Measurements from ENCODE around the gene SNAP47.

The SNAP47 gene

DNA sequence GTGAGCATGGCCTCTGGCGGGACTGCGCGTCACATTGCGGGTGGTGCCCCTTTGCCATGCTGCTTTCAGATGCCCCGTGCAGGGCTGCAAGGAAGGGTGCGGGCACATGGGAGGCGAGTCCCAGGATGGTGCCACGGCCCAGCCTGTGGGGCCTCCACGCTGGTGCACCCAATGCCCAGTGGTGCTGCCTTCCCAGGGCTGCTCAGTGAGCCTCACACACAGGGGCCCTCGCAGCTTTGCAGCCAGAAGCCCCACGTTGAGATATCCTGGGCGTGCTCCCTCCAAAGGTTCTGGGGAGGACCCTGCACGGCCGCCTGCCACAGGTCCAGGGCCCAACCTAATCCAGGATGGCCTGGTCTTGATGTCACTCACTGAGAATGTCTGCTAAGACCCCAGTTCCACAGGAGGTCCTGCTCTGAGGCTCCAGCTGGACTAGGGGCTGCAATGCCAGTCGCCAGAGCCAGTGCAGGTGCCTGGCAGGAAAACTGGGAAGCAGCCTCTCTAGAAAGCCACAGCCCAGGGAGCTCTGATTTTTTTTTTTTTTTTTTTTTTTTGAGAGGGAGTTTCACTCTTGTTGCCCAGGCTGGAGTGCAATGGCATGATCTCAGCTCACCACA lies 46.2 kb downstream of the SNAP47 start:
- Histone ChIP-seq H3K23ac (ENCODE audit: low read length) (no peak overlapping the region), H3K27ac (ENCODE audit: low read depth, low read length) (no peak overlapping the region), H3K27me3 (ENCODE audit: insufficient read depth, low read length) (no peaks in the 10 kb centered on the region), H3K18ac (ENCODE audit: low read length) (no peak overlapping the region), H4K91ac (ENCODE audit: low read depth, low read length) (no peak overlapping the region), H3K36me3 (ENCODE audit: control insufficient read depth in 1 of 2, insufficient read depth in 2 of 2, low read length in 2 of 2) (peaks cover 16 to 20% of the 10 kb centered on the region in 2 experiments), H2BK5ac (ENCODE audit: low read depth, low read length, poor library complexity) (no peak overlapping the region), H3K4me1 (ENCODE audit: control insufficient read depth in 1 of 2, insufficient read depth in 2 of 2, low read length in 2 of 2) (peaks cover 0 to 8% of the 10 kb centered on the region in 2 experiments), H2AK5ac (ENCODE audit: low read length) (no peak overlapping the region), H2AFZ (ENCODE audit: insufficient read depth, low read length, poor library complexity) (no peak overlapping the region), H2BK120ac (ENCODE audit: insufficient read depth, low read length, poor library complexity) (no peak overlapping the region), H4K12ac (ENCODE audit: low read depth, low read length) (no peak overlapping the region), H3K79me1 (ENCODE audit: low read length) (peaks cover 3% of the 10 kb centered on the region), H3K4me2 (ENCODE audit: low read length) (no peak overlapping the region), H2BK12ac (ENCODE audit: low read length) (no peak overlapping the region), H3K14ac (ENCODE audit: low read length) (no peak overlapping the region), H4K8ac (ENCODE audit: low read depth, low read length) (no peak overlapping the region), H3K4ac (ENCODE audit: low read depth, low read length) (no peak overlapping the region), H3K9ac (ENCODE audit: low read length) (no peak overlapping the region), H3K9me3 (ENCODE audit: insufficient read depth, low read depth, low read length) (peaks cover 2% of the 10 kb centered on the region), H3K79me2 (ENCODE audit: control insufficient read depth, insufficient read depth, low read length, poor library complexity) (no peaks in the 10 kb centered on the region), H3K4me3 (ENCODE audit: low read depth, low read length) (no peak overlapping the region)
- no CpG with 5 or more reads among the region's 15 CpGs for WGBS (ENCODE audit: extremely low coverage, insufficient coverage, insufficient read length)
- DNase-seq = no peak

DNA sequence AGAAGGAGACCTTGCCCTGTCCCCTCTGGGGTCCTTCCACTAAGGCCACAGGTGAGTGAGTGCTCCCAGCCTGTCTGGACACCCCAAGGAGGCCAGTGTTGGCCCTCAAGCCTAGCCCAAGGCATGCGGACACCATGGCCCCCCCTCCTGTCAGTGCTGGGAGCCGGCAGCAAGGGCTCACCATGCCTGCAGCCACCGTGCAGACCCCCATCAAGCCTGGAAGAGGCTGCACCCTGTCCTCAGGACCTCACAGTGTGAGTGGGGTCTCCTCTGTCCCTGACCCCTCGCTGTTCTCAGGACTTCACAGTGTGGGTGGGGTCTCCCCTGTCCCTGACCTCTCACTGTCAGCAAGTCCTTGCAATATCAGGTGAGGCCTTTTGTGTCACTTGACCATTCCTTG lies 47.0 kb downstream of the SNAP47 start:
- H4K91ac ChIP-seq (ENCODE audit: low read depth, low read length) = no peak overlapping the region
- DNase-seq = no peak
- H3K23ac ChIP-seq (ENCODE audit: low read length) = no peak overlapping the region
- H3K4ac ChIP-seq (ENCODE audit: low read depth, low read length) = no peak overlapping the region
- H3K36me3 ChIP-seq (ENCODE audit: control insufficient read depth in 1 of 2, insufficient read depth in 2 of 2, low read length in 2 of 2) = peaks cover 16 to 18% of the 10 kb centered on the region in 2 experiments
- H3K27ac ChIP-seq (ENCODE audit: low read depth, low read length) = no peak overlapping the region
- no peak overlapping the region for H2BK120ac ChIP-seq (ENCODE audit: insufficient read depth, low read length, poor library complexity)
- H2BK12ac ChIP-seq (ENCODE audit: low read length) = no peak overlapping the region
- H3K9me3 ChIP-seq (ENCODE audit: insufficient read depth, low read depth, low read length) = peaks cover 2% of the 10 kb centered on the region
- no peak overlapping the region for H3K4me2 ChIP-seq (ENCODE audit: low read length)
- H3K79me1 ChIP-seq (ENCODE audit: low read length) = peaks cover 4% of the 10 kb centered on the region
- H3K9ac ChIP-seq (ENCODE audit: low read length) = no peak overlapping the region
- H3K4me3 ChIP-seq (ENCODE audit: low read depth, low read length) = no peak overlapping the region
- H4K8ac ChIP-seq (ENCODE audit: low read depth, low read length) = no peak overlapping the region
- H3K18ac ChIP-seq (ENCODE audit: low read length) = no peak overlapping the region
- H2AK5ac ChIP-seq (ENCODE audit: low read length) = no peak overlapping the region
- no peaks in the 10 kb centered on the region for H3K79me2 ChIP-seq (ENCODE audit: control insufficient read depth, insufficient read depth, low read length, poor library complexity)
- H3K4me1 ChIP-seq (ENCODE audit: control insufficient read depth in 1 of 2, insufficient read depth in 2 of 2, low read length in 2 of 2) = peaks cover 4 to 10% of the 10 kb centered on the region in 2 experiments
- no peaks in the 10 kb centered on the region for H3K27me3 ChIP-seq (ENCODE audit: insufficient read depth, low read length)
- H3K14ac ChIP-seq (ENCODE audit: low read length) = no peak overlapping the region
- WGBS (ENCODE audit: extremely low coverage, insufficient coverage, insufficient read length) = no CpG with 5 or more reads among the region's 4 CpGs
- H2BK5ac ChIP-seq (ENCODE audit: low read depth, low read length, poor library complexity) = no peak overlapping the region
- H2AFZ ChIP-seq (ENCODE audit: insufficient read depth, low read length, poor library complexity) = no peak overlapping the region
- H4K12ac ChIP-seq (ENCODE audit: low read depth, low read length) = no peak overlapping the region

DNA sequence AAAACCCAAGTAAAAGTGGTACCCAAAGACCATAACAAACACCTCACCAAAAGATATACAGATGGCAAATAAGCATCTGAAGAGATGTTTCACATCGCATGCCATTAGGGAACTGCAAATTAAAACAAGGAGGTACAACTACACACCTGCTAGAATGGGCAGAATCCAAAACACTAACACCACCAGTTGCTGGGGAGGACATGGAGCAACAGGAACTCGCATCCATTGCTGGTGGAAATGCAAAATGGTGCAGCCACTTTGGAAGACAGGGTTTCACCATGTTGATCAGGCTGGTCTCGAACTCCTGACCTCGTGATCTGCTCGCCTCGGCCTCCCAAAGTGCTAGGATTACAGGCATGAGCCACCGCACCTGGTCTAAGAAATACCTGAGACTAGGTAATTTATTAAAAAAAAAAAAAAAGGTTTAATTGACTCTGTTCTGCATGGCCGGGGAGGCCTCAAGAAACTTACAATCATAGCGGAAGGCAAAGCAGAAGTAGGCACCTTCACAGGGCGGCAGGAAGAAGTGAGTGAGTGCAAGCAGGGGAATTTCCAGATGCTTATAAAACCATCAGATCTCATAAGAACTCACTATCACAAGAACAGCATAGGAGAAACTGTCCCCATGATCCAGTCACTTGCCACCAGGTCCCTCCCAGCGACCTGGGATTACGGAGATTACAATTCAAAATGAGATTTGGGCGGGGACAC lies 50.0 kb downstream of the SNAP47 start:
- Histone ChIP-seq H2BK12ac (ENCODE audit: low read length) (no peak overlapping the region), H4K91ac (ENCODE audit: low read depth, low read length) (no peak overlapping the region), H3K9me3 (ENCODE audit: insufficient read depth, low read depth, low read length) (peaks cover 3% of the 10 kb centered on the region), H2AFZ (ENCODE audit: insufficient read depth, low read length, poor library complexity) (no peak overlapping the region), H3K79me2 (ENCODE audit: control insufficient read depth, insufficient read depth, low read length, poor library complexity) (no peaks in the 10 kb centered on the region), H3K9ac (ENCODE audit: low read length) (no peak overlapping the region), H3K18ac (ENCODE audit: low read length) (no peak overlapping the region), H2BK5ac (ENCODE audit: low read depth, low read length, poor library complexity) (no peak overlapping the region), H3K4me1 (ENCODE audit: control insufficient read depth in 1 of 2, insufficient read depth in 2 of 2, low read length in 2 of 2) (peaks cover 16 to 24% of the 10 kb centered on the region in 2 experiments), H3K36me3 (ENCODE audit: control insufficient read depth in 1 of 2, insufficient read depth in 2 of 2, low read length in 2 of 2) (peaks cover 14 to 16% of the 10 kb centered on the region in 2 experiments), H4K12ac (ENCODE audit: low read depth, low read length) (no peak overlapping the region), H2AK5ac (ENCODE audit: low read length) (no peak overlapping the region), H2BK120ac (ENCODE audit: insufficient read depth, low read length, poor library complexity) (no peak overlapping the region), H3K4ac (ENCODE audit: low read depth, low read length) (no peak overlapping the region), H3K23ac (ENCODE audit: low read length) (no peak overlapping the region), H3K79me1 (ENCODE audit: low read length) (peaks cover 9% of the 10 kb centered on the region), H3K4me2 (ENCODE audit: low read length) (no peak overlapping the region), H3K27me3 (ENCODE audit: insufficient read depth, low read length) (no peaks in the 10 kb centered on the region), H3K27ac (ENCODE audit: low read depth, low read length) (no peak overlapping the region), H4K8ac (ENCODE audit: low read depth, low read length) (no peak overlapping the region), H3K4me3 (ENCODE audit: low read depth, low read length) (no peak overlapping the region), H3K14ac (ENCODE audit: low read length) (no peak overlapping the region)
- no peak for DNase-seq
- WGBS (ENCODE audit: extremely low coverage, insufficient coverage, insufficient read length) = no CpG with 5 or more reads among the region's 13 CpGs

- H3K9ac ChIP-seq (ENCODE audit: low read length) = no peak overlapping the region
- H3K9me3 ChIP-seq (ENCODE audit: insufficient read depth, low read depth, low read length) = peaks cover 3% of the 10 kb centered on the region
- H3K4me1 ChIP-seq (ENCODE audit: control insufficient read depth in 1 of 2, insufficient read depth in 2 of 2, low read length in 2 of 2) = peaks cover 16 to 24% of the 10 kb centered on the region in 2 experiments
- no peak overlapping the region for H4K12ac ChIP-seq (ENCODE audit: low read depth, low read length)
- H2BK5ac ChIP-seq (ENCODE audit: low read depth, low read length, poor library complexity) = no peak overlapping the region
- no peak overlapping the region for H4K91ac ChIP-seq (ENCODE audit: low read depth, low read length)
- no peak for DNase-seq
- H3K18ac ChIP-seq (ENCODE audit: low read length) = no peak overlapping the region
- H2AFZ ChIP-seq (ENCODE audit: insufficient read depth, low read length, poor library complexity) = no peak overlapping the region
- H3K27me3 ChIP-seq (ENCODE audit: insufficient read depth, low read length) = no peaks in the 10 kb centered on the region
- H3K4me3 ChIP-seq (ENCODE audit: low read depth, low read length) = no peak overlapping the region
- H3K4me2 ChIP-seq (ENCODE audit: low read length) = no peak overlapping the region
- H3K4ac ChIP-seq (ENCODE audit: low read depth, low read length) = no peak overlapping the region
- no peaks in the 10 kb centered on the region for H3K79me2 ChIP-seq (ENCODE audit: control insufficient read depth, insufficient read depth, low read length, poor library complexity)
- no peak overlapping the region for H3K27ac ChIP-seq (ENCODE audit: low read depth, low read length)
- peaks cover 9 to 11% of the 10 kb centered on the region in 2 experiments for H3K36me3 ChIP-seq (ENCODE audit: control insufficient read depth in 1 of 2, insufficient read depth in 2 of 2, low read length in 2 of 2)
- no CpG with 5 or more reads among the region's 19 CpGs for whole genome bisulfite sequencing (ENCODE audit: extremely low coverage, insufficient coverage, insufficient read length)
- no peak overlapping the region for H4K8ac ChIP-seq (ENCODE audit: low read depth, low read length)
- H3K79me1 ChIP-seq (ENCODE audit: low read length) = peaks cover 9% of the 10 kb centered on the region
- no peak overlapping the region for H3K14ac ChIP-seq (ENCODE audit: low read length)
- H2BK120ac ChIP-seq (ENCODE audit: insufficient read depth, low read length, poor library complexity) = no peak overlapping the region
- no peak overlapping the region for H2AK5ac ChIP-seq (ENCODE audit: low read length)
- H3K23ac ChIP-seq (ENCODE audit: low read length) = no peak overlapping the region
- H2BK12ac ChIP-seq (ENCODE audit: low read length) = no peak overlapping the region
Observed at GRCh38 chr1:227785805-227786671, 50.8 kb downstream of the SNAP47 start.
